ENCODE data around the gene PAPOLG.

DNA sequence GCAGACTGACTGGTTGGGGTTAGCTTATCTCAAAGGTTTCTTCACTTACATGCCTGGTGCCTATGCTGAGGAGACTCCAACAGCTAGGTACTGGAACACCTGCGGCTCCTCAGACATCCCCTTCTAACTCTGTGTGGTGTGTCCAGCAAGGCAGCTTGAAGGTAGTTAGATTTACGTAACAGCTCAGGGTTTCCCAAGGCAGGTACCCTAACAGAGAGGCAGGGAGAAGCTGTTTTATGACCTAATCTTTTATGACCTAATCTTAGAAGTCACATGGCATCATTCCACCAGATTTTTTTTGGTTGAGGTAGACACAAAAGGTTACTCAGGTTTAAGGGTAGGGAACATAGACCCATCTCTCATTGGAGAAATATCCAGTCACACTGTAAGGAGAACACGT, 17.4 kb upstream of the PAPOLG start:
- TF ChIP-seq, protein P1, sequence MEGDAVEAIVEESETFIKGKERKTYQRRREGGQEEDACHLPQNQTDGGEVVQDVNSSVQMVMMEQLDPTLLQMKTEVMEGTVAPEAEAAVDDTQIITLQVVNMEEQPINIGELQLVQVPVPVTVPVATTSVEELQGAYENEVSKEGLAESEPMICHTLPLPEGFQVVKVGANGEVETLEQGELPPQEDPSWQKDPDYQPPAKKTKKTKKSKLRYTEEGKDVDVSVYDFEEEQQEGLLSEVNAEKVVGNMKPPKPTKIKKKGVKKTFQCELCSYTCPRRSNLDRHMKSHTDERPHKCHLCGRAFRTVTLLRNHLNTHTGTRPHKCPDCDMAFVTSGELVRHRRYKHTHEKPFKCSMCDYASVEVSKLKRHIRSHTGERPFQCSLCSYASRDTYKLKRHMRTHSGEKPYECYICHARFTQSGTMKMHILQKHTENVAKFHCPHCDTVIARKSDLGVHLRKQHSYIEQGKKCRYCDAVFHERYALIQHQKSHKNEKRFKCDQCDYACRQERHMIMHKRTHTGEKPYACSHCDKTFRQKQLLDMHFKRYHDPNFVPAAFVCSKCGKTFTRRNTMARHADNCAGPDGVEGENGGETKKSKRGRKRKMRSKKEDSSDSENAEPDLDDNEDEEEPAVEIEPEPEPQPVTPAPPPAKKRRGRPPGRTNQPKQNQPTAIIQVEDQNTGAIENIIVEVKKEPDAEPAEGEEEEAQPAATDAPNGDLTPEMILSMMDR (IDR thresholded peaks at IDR 0.05), result no peak
- TF ChIP-seq ZFX (IDR thresholded peaks at IDR 0.05; ENCODE audit: borderline replicate concordance), result no peak
